GM18511 (cell line): ENCODE measurements around the gene FBXL19.
A peak's percentile ranks its signal among the peaks of the same experiment; 100 is the strongest.
"Not testable (repeated sequence)": the region's sequence is repeated elsewhere in the genome, so short reads cannot be mapped to it uniquely, and the experiment has no call there.

Source experiments
- ATAC-seq: cut with Tn5 transposase; IDR thresholded peaks from one replicate; pipeline ENCODE4 v1.9.1; 2021; ENCODE audit warnings: mild to moderate bottlenecking, moderate library complexity; ENCODE audit not compliant: unreplicated experiment

The FBXL19 gene

DNA sequence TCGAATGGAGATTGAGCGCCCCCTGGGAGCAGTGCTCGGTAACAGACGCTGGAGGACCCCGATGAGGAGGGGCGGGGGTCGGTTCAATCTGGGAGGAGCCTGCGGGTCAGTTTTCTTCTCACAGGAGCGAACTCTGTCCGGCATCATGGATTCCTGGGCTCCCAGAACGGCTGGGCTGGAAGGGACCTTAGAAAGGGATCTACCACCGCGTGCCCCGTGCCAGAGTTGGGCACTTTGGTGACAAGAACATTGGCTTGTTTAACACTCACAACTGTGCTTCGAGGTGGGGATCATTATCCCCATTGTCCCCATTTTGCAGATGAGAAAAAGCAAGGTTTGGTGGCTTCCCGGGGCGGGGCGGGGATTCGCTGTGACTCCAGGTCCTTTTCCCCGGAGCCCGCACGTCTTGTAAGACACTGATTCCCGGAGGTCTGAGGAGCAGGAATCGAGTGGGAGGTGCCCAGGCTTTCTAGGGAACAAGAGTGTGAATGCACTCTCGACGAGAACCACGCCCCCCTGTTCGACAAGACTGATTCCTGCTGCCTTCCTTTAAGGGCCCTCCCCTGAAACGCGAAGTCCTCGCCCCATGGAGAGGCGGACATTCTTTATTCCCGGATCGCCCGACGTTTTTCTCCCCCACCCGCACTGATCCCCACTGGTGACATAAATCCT lies 1.5 kb upstream of the FBXL19 start:
- ATAC-seq: peak; percentile 1

DNA sequence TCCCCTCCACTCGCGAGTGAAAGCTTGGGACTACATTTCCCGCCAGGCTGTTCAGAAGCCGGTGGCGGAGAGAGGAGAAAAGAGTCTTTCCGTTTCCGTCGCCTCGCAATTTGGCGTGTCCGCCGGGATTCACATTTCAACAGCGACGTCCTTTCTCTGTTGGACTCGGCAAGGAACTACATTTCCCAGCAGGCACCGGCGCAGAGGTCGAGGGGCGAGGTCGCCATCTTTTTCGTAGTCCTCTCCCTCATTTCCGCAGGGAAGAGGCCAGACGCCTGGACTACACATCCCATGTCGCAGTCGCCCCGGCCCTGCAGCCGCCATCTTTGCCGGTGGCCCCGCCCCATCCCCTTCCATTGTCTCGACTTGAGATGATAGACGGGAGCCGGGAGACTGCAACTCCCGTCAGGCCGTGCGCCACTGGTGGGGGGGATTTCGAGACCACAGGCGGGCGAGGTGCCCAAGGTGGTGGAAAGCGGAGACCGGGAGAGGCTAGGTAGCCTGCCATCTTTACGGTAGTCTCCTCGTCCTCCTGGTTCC lies 882 bp upstream of the FBXL19 start:
- peak; percentile 78 for ATAC-seq

DNA sequence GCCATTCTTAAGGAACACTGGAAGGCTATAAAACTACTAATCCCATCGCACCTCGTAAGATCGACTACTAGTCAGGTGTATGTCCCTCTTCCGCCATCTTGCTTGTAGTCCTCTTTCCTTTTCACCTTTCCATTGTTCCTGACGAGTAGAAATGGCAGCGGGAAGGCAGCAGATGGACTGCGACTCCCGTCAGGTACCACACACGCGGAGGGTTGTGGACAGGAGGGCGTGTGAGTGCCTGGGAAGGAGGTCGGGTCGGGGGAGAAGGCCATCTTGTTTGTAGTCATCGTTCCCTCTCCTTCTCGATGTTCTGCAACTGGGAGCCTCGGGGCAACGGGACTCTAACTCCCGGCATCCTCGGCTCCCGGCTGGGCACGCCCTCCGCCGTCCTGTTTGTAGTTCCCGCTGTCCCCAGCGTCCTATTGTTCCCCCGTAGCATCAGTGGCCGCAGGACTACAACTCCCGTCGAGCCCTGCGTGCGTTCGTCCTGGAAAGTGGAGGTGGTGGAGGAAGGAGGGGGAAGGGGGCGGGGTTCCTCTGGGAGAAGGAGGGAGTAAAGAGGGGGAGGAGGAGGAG lies 324 bp upstream of the FBXL19 start:
- ATAC-seq: peak; percentile 63

DNA sequence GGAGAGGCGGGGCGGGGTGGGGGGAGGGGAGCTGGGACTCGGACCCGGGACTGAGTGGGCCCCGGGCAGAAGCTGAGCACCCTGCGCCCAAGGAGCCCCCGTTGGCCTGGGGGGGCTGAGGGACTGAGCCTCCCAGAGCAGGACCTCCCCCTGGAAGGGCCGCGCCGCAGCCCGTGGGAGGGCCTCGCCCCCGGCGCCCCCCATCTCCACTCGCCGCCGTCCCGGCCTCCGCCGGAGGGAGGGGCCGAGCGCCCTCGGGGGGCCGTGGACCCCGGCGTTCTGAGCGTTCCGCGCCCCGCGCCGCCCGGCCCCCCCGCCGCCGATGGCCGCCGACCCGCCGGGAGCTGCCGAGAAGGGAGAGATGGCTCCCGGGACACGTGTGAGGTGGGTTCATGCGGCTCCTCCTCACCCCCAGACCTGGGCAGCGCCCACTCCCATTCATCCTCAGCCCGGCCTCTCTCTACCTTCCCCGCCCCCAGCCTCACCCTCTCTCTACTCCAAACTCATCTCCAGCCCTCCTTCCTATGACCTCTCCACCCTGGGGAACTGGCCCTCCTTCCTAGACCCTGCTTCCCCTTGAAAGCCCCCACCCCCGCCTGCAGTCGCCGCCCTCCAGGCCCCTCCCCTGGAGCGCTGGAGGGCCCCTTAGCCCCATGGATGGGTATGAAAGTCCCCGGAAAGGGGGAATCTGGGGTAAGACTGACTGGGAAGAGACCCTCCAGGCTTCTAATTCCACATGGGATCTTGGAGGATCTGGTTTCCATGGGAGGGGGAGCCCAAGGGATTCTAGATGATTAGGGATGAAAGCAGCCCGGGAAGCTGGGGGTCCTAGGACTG lies 922 bp downstream of the FBXL19 start:
- ATAC-seq: no peak

DNA sequence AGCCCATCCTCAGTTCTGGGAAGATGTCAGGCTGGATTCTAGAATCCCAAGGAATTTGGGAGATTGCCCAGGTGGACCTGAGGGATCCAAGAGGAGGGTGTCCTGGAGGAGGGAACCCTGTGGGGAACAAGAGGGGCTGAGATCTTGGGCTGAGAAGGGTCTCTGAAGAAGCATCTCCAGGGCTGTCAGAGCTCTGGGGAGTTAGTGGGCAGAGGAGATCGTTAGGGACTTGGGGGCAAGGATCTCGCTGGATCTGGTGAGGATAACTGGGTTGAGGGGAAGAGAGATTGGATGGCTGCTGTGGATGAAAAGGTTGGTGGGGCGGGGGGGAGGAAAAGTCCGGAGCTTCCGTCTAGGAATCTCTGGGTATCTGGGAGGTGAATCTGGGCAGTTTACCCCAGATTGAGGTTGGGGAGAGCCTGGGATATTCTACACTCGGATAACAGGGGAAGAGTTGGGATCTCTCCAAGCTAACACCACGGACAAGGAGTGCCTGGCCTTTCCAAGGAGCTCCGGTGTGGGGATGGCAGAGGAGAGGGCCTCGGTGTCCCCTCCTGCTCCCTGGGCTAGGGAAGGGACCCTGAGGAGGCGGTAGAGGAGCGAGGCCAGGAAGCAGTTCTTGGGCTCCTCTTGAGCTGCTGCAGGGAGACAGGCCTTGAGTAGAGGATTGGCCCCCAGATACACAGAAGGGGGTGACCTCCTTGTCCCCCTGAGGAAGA lies 1.7 kb downstream of the FBXL19 start:
- no peak for ATAC-seq

DNA sequence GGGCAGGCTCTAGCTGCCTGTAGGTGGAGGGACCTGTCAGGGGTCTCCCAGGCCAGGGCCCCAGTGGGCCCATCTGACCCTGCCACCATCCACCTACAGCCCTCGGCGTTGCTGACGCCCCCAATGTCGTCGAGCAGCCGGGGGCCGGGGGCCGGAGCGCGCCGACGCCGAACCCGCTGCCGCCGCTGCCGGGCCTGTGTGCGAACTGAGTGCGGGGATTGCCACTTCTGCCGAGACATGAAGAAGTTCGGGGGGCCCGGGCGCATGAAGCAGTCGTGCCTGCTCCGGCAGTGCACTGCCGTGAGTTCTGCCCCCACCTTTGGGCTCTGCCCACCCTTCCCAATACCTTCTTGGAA lies 2.2 kb downstream of the FBXL19 start:
- no peak for ATAC-seq

DNA sequence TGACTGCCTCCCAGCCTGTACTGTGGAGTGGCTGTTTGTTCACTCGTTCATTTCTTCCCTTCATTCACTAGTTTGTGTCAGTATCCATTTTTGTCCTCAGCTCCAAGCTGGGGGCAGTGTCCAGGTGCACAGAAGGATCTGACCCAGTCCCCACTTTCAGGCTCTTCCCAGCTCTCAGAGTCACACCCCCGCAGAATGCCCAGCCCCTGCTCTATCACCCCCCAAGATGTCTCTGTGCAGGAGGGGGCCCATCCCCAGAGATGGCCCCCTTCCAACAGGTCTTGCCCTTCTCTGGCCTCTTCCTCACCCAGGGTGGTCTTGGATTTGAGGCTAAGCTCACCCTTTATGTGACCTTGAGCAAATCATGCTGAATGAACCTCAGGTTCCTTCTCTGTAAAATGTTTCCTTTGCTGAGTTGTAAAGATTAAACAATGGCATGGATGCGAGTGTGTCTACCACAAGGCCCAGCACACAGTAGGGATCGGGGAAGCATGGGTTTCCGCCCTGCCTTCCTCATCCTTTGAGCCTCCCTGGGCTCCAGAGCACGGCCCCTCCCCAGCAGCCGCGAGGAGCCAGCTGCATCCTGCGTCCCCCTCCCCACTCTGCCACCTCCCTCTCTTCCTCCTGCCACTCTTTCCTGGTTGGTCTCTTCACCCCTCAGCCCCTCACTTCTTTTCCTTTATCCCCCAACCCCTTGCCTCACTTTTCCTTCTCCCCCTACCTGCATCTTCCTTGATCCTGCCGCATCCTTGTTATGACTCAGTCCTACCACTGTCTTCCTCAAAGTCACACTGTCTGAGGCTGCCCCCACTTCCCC lies 2.8 kb downstream of the FBXL19 start:
- no peak for ATAC-seq

DNA sequence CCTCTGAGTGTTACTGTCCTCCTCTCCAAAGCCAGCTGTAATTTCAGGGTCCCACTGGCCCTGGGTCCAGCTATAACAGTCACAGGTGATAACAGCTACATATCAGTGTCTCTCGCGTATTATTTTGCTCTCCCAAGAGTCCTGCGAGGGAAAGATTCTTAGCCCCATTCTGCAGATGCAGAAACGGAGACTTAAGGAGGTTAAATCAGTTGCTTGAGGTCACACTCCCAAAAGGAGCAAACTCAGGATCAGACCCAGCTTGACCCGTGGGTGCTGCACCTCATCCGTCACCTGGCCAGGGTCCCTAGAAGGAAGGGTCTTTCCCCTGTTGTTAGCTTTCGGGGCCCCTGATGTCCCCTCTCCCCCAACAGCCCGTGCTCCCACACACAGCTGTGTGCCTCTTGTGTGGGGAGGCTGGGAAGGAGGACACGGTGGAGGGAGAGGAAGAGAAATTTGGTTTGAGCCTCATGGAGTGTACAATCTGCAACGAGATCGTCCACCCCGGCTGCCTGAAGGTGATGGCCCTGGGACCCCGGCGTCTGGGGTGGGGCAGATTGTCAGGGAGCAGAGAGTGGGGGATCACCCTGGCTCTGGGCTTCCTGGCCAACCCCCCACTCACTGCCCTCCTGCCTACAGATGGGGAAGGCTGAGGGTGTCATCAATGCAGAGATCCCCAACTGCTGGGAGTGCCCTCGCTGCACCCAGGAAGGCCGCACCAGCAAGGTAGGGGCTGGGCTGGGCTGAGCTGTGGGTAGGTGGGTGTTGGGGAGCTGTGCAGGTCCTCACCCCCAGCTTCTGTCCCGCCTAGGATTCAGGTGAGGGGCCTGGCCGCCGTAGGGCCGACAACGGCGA lies 3.8 kb downstream of the FBXL19 start:
- no peak for ATAC-seq

DNA sequence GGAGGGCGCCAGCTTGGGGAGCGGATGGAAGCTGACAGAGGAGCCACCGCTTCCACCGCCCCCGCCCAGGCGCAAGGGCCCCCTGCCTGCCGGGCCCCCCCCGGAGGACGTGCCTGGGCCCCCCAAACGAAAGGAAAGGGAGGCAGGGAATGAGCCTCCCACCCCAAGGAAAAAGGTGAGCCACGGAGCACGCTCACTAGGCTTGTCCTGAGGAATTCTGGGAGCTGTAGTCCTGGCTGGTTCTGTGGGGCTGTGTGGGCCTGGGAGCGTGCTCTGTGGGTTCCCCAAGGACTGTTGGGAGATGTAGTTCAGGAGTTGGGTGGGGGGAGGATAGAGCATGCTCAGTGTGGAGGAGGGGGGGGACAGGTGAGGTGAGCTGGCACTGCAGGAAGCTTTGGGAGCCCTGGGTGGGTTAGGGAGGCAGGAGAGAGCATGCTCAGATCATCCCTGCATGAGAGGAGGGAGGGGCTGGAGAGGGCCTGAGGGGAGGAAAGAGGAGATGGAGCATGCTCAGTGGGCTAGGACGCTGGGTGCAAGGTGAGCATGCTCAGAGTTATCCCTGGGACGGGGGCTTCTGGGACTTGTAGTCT lies 4.5 kb downstream of the FBXL19 start:
- no peak for ATAC-seq

DNA sequence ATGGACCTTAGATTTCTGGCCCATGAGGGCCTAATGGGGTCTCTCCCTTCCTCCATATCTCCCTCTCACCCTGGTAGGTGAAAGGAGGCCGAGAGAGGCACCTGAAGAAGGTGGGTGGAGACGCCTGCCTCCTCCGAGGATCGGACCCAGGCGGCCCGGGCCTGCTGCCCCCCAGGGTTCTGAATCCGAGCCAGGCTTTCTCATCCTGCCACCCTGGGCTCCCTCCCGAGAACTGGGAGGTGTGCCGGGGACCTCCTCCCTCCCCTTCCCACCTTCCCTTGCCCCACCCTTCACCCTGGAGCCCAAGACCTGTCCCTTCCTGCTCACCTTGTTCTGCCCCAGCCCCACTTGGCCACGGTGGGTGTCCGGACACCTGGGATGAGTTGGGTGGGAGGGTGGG lies 5.0 kb downstream of the FBXL19 start:
- ATAC-seq: no peak

DNA sequence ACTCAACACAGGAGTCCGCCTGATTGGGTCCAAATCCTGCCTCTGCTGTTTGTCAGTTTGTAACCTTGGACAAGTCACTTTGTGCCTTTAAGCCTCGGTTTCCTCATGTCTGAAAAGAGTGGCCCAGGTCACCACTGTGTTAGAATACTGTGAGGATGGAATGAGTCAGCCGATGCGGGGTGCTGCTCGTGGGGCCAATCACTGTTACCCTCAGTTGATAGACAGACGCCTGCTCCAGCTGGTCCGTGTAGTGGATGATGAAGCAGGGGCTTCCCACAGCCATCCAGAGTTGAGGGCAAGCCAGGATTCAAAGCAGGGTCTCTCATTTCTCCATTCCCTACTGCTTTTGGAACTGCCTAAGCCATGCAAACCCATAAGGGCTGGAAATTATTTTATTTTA lies 5.8 kb downstream of the FBXL19 start:
- no peak for ATAC-seq

DNA sequence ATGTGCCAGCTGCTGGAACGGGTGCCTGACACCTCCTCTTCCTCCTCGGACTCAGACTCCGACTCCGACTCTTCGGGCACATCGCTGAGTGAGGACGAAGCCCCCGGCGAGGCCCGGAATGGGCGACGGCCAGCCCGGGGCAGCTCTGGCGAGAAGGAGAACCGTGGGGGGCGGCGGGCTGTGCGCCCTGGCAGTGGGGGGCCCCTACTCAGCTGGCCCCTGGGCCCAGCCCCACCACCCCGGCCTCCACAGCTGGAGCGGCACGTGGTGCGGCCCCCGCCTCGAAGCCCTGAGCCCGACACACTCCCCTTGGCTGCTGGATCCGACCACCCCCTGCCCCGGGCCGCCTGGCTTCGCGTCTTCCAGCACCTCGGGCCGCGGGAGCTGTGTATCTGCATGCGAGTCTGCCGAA lies 6.8 kb downstream of the FBXL19 start:
- ATAC-seq: no peak

DNA sequence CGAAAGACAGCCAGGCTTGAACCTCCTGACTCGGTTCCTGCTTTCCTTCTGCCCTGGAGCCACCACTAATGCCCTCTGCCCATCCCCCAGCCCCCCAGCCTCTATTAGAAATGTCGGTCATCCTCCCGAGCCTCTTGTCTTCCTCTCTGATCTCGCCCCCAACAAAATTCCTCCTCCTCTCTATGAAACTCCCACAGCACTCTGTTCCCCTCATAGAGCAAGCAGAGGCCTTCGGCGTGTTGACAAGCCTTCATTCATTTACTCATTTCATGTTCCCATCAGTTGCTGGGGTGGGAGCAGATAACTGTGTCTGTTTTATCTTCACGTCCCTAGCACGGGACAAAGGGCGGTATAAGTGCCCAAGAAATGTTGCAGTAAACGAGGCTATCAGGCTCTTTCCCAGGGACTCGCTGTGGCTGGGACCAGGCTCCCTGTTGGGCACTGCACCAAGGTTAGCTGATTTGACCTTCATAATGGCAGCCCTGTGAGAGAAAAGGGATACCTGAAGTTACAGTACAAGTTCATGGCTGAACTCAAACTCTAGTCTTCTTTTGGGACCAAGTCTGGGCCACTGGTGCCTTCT lies 7.8 kb downstream of the FBXL19 start:
- no peak for ATAC-seq

DNA sequence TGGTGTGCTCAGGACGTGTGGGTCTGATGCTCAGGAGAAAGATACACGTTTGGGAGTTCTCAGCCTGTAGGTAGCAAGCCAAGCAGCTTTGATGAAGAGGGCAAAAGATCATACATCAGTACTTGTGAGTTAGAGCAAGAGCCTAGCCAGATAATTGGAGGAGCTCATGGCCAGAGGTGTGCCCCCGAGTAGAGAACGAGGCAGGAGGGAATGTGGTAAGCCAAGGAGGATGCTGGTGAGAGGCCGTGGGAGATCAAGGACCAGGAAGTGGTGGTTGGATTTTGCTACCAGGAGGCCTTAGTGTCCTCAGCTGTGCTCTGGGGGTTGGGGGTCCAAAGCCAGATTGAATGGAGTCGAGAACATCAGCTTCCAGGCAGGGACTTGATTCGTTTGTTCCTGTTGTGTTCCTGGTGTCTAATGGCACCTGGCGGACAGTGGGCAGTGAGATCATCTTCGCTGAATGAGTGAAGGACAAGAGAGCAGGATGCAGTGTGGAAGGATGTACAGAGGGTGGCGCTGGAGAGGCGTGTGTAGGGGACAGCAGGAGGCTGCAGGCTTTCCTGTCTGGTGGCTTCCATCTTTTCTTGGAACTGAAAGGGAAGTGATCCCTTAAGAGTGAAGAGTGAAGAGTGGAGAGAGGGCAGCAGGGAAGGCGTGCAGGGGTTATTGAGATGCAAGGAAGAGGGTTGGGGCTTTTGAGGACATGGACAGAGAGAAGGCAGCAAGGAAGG lies 11.6 kb downstream of the FBXL19 start:
- no peak for ATAC-seq

DNA sequence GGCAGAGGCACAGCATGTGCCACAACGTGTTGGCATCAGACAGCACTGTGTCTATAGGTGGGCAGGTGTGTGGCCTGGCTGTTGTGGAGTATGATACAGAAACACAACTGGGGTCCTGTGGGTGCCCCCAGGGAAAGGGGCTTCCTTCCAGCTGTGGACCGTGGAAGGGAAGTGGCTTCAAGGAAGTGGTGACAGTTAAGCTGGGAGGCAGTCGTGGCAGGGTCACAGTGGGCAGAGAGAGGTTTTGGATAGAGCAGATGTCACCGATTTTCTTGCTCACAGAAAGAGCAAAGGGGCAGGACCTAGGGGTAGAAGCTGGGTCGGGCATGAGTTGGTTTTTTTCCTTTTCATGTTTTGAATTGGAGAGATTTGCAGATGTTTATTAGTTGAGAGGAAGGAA lies 14.3 kb downstream of the FBXL19 start:
- ATAC-seq: no peak

DNA sequence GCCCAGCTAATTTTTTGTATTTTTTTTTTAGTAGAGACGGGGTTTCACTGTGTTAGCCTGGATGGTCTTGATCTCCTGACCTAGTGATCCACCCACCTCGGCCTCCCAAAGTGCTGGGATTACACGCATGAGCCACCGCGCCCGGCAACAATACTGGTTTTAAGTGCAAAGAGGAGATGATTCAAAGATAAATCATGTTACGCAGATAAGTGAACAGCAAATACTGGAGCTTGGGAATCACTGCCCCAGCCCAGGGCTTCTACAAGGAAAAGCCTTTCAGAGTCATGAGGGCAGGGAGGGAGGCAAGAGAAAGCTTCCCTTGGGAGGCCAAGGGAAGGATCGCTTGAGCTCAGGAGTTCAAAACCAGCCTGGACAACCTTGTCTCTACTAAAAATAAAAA lies 16.2 kb downstream of the FBXL19 start:
- ATAC-seq: not testable (repeated sequence)

DNA sequence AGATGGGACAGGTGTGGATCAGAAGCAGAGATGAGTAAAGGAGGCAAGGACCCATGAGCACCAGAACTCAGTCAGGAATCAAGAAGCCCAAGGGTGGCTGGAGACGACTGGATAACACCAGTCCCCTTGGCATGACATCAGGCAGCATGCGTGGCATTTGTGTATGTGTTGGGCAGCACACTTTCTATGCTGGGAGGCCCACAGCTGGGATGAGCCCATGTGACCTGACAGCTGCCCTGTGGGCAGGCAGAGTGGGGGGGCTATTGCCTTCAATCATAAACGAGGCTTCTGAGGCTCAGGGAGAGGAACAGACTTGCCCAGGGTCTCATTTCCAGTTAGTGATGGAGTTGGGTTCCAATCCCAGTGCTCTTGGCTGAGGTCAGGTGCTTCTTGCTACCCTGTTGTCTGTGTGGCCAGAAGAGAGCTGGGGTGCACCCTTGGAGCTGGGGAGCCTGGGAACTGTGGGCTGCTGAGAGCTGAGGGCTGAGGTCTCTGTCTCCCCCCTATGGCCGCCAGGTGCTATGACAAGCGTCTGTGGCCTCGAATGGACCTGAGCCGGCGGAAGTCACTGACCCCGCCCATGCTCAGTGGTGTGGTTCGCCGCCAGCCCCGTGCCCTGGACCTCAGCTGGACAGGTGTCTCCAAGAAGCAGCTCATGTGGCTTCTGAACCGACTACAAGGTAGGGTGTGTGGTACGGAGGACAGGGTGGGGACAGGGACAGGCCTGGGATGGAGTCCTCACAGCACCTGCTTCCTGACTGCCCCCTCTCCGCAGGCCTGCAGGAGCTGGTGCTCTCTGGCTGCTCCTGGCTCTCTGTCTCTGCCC lies 18.4 kb downstream of the FBXL19 start:
- peak; percentile 96 for ATAC-seq
